ENCODE data around the gene SPATA6.
"Not testable (repeated sequence)": the region's sequence is repeated elsewhere in the genome, so short reads cannot be mapped to it uniquely, and the experiment has no call there.

- TF ChIP-seq POLR2A (IDR thresholded peaks at IDR 0.05; ENCODE audit: low read depth, low read length); CTCF (conservative IDR thresholded peaks at IDR 0.05; ENCODE audit: low read depth, low read length); FOS (IDR thresholded peaks at IDR 0.05; ENCODE audit: low read depth, low read length): not testable (repeated sequence)
Observed at GRCh38 chr1:48444186-48444585, 27.8 kb downstream of the SPATA6 start.
